ES-I3 (cell line): ENCODE measurements around the gene SLC1A6.
"Not testable (repeated sequence)": the region's sequence is repeated elsewhere in the genome, so short reads cannot be mapped to it uniquely, and the experiment has no call there.

Source experiments
- H3K36me3 ChIP-seq: 2 replicates; pipeline ENCODE4 v1.6.1; 2013; ENCODE audit warnings: mild to moderate bottlenecking, low read length, control low read depth, moderate library complexity; ENCODE audit not compliant: insufficient read depth
- H3K4me1 ChIP-seq: 2 replicates; pipeline ENCODE4 v1.6.1; 2013; ENCODE audit warnings: mild to moderate bottlenecking, control low read depth, low read length; ENCODE audit not compliant: insufficient read depth
- H3K9ac ChIP-seq: 2 replicates; pipeline ENCODE4 v1.6.1; 2013; ENCODE audit warnings: low read depth, mild to moderate bottlenecking, low read length, moderate library complexity
- H3K9me3 ChIP-seq: 2 replicates; pipeline ENCODE4 v1.6.1; 2013; ENCODE audit warnings: mild to moderate bottlenecking, low read length, moderate library complexity; ENCODE audit not compliant: control insufficient read depth, insufficient read depth

The SLC1A6 gene

GRCh38 chr19:14977128-14977527 lies 2.5 kb downstream of the SLC1A6 start:
- Histone ChIP-seq H3K9ac (no peak overlapping the region), H3K36me3 (no peaks in the 10 kb centered on the region), H3K9me3 (no peaks in the 10 kb centered on the region), H3K4me1 (peaks cover 4% of the 10 kb centered on the region; the same call in 1 of the 2 replicates)

GRCh38 chr19:14974488-14974887 lies 5.2 kb downstream of the SLC1A6 start:
- Histone ChIP-seq H3K4me1 (peaks cover 4% of the 10 kb centered on the region; the same call in 1 of the 2 replicates), H3K36me3 (no peaks in the 10 kb centered on the region), H3K9ac (no peak overlapping the region), H3K9me3 (no peaks in the 10 kb centered on the region)

GRCh38 chr19:14972676-14973075 lies 7.0 kb downstream of the SLC1A6 start:
- H3K9ac ChIP-seq, result no peak overlapping the region
- H3K4me1 ChIP-seq, result no peaks in the 10 kb centered on the region
- no peaks in the 10 kb centered on the region for H3K36me3 ChIP-seq
- no peaks in the 10 kb centered on the region for H3K9me3 ChIP-seq

GRCh38 chr19:14971474-14971873 lies 8.2 kb downstream of the SLC1A6 start:
- Histone ChIP-seq H3K9ac (no peak overlapping the region), H3K36me3 (no peaks in the 10 kb centered on the region), H3K9me3 (no peaks in the 10 kb centered on the region)

GRCh38 chr19:14968247-14968646 lies 11.4 kb downstream of the SLC1A6 start:
- H3K9ac ChIP-seq, result no peak overlapping the region
- H3K9me3 ChIP-seq, result no peaks in the 10 kb centered on the region
- no peaks in the 10 kb centered on the region for H3K36me3 ChIP-seq
- H3K4me1 ChIP-seq, result no peaks in the 10 kb centered on the region

More at GRCh38 chr19:14971474-14971873, 8.2 kb downstream of the SLC1A6 start:
- H3K4me1 ChIP-seq, result no peaks in the 10 kb centered on the region

- Histone ChIP-seq H3K4me1 (no peaks in the 10 kb centered on the region), H3K36me3 (no peaks in the 10 kb centered on the region), H3K9ac (no peak overlapping the region), H3K9me3 (peaks cover 10% of the 10 kb centered on the region; the same call in 1 of the 2 replicates)
Observed at GRCh38 chr19:14961956-14962685, 17.5 kb downstream of the SLC1A6 start.

- Histone ChIP-seq H3K9ac (no peak overlapping the region), H3K9me3 (peaks cover 10% of the 10 kb centered on the region), H3K36me3 (no peaks in the 10 kb centered on the region), H3K4me1 (no peaks in the 10 kb centered on the region)
Observed at GRCh38 chr19:14959263-14959662, 20.4 kb downstream of the SLC1A6 start.

- Histone ChIP-seq H3K4me1 (no peaks in the 10 kb centered on the region), H3K9ac (no peak overlapping the region), H3K9me3 (peaks cover 10% of the 10 kb centered on the region), H3K36me3 (no peaks in the 10 kb centered on the region)
Observed at GRCh38 chr19:14957464-14957863, 22.2 kb downstream of the SLC1A6 start.

- peaks cover 5% of the 10 kb centered on the region for H3K9me3 ChIP-seq
- H3K4me1 ChIP-seq, result no peaks in the 10 kb centered on the region
Observed at GRCh38 chr19:14954071-14954655, 25.5 kb downstream of the SLC1A6 start.

GRCh38 chr19:14952767-14953166 lies 26.9 kb downstream of the SLC1A6 start:
- H3K9me3 ChIP-seq, result no peaks in the 10 kb centered on the region; the same call in 1 of the 2 replicates
- no peaks in the 10 kb centered on the region for H3K4me1 ChIP-seq

More at GRCh38 chr19:14954071-14954655, 25.5 kb downstream of the SLC1A6 start:
- H3K36me3 ChIP-seq, result no peaks in the 10 kb centered on the region
- no peak overlapping the region; the same call in 1 of the 2 replicates for H3K9ac ChIP-seq

GRCh38 chr19:14950421-14950820 lies 29.2 kb downstream of the SLC1A6 start:
- no peaks in the 10 kb centered on the region for H3K9me3 ChIP-seq
- no peaks in the 10 kb centered on the region for H3K36me3 ChIP-seq
- H3K9ac ChIP-seq, result no peak overlapping the region
- H3K4me1 ChIP-seq, result no peaks in the 10 kb centered on the region

More at GRCh38 chr19:14952767-14953166, 26.9 kb downstream of the SLC1A6 start:
- Histone ChIP-seq H3K9ac (no peak overlapping the region), H3K36me3 (no peaks in the 10 kb centered on the region)

GRCh38 chr19:14949876-14950275 lies 29.8 kb downstream of the SLC1A6 start:
- Histone ChIP-seq H3K9me3 (no peaks in the 10 kb centered on the region), H3K36me3 (no peaks in the 10 kb centered on the region), H3K9ac (no peak overlapping the region), H3K4me1 (no peaks in the 10 kb centered on the region)

GRCh38 chr19:14949413-14949812 lies 30.3 kb downstream of the SLC1A6 start:
- H3K36me3 ChIP-seq, H3K9ac ChIP-seq, H3K9me3 ChIP-seq, H3K4me1 ChIP-seq: not testable (repeated sequence)

- H3K4me1 ChIP-seq, result no peaks in the 10 kb centered on the region
- peaks cover 6% of the 10 kb centered on the region; the same call in 1 of the 2 replicates for H3K9me3 ChIP-seq
- no peak overlapping the region for H3K9ac ChIP-seq
- no peaks in the 10 kb centered on the region for H3K36me3 ChIP-seq
Observed at GRCh38 chr19:14944456-14944855, 35.2 kb downstream of the SLC1A6 start.

- no peaks in the 10 kb centered on the region for H3K36me3 ChIP-seq
- H3K4me1 ChIP-seq, result no peaks in the 10 kb centered on the region
- H3K9me3 ChIP-seq, result peaks cover 6% of the 10 kb centered on the region; the same call in 1 of the 2 replicates
- no peak overlapping the region for H3K9ac ChIP-seq
Observed at GRCh38 chr19:14943601-14944000, 36.1 kb downstream of the SLC1A6 start.
